GM18498 (cell line): ENCODE measurements around the gene TRRAP.
"Not testable (repeated sequence)": the region's sequence is repeated elsewhere in the genome, so short reads cannot be mapped to it uniquely, and the experiment has no call there.

Experiments
- ATAC-seq: cut with Tn5 transposase; IDR thresholded peaks from one replicate; pipeline ENCODE4 v1.9.1; 2021; ENCODE audit warnings: mild to moderate bottlenecking, moderate library complexity; ENCODE audit not compliant: unreplicated experiment

TRRAP gene

DNA sequence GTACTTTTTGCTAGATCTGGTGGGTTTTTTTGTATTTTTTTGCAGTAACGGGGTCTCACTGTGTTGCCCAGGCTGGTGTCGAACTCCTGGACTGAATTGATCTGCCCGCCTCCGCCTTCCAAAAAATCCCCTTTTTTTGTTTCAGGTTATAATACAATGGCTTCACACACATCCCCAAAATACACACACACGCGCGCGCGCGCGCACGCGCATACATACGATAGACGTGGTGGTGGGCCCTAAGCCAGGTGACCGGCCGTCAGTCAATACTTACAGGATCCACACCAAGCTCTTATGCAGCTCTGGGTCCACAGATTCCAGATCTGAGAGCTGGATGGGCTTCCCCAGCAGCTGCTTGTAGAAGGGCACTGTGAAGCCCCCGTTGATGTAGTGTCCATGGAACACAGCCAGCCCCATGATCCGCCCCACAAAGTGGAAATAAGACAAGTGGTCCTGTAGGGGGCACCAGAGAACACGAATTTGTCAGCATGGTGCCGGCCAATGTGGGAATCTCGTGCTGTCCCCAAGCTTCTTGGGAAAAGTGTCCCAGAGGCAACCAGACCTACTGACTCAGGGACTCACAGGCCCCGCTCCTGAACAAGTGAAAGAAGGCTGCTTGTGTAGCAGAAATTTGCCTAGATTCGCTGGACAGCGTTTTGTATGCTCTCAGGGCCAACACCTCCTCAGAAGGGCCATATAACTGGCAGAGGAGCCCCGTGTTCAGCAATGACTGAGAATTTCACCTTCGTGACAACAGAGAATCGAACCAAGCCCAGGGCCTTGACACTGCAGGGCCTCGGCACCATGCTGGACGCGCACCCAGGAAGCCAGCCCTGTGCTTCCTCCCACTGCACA is 162.0 kb downstream of the TRRAP start:
- no peak for ATAC-seq

DNA sequence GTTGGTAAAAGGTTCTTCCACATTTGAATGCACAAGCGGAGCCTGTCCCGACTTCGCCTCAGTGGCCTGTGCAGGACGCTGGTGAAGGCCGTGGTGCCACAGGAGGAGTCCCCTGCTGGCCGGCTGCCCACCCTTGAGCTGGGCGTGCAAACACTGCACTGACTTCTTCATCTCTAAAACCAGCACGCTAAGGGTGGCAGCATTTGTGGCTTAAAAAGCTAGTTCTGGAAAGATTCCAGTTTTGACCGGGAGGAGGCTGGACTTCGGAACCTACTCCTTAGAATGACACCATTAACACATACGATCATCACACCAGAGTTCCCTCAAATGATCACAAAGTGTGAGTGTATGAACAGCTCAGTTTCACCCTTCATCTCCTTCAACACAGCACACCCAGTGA is 163.2 kb downstream of the TRRAP start:
- no peak for ATAC-seq

DNA sequence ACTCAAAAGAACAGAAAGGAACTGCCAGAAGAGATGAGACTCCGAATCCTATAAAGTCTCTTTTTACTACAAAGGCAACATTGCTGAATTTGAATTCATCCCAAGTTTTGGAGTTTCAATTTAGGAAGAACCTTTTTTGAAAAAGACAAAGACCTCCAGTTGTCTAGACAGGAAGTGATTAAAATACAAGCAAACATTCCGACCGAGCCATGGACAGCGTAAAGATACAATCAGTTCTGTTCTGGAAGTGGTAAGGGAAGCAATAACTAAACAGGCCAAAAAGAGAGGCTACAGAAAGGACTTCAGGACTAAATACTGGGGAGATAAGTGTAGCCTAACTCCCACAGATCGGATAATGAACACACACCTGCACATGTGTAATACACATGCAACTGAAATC is 164.6 kb downstream of the TRRAP start:
- ATAC-seq: no peak

DNA sequence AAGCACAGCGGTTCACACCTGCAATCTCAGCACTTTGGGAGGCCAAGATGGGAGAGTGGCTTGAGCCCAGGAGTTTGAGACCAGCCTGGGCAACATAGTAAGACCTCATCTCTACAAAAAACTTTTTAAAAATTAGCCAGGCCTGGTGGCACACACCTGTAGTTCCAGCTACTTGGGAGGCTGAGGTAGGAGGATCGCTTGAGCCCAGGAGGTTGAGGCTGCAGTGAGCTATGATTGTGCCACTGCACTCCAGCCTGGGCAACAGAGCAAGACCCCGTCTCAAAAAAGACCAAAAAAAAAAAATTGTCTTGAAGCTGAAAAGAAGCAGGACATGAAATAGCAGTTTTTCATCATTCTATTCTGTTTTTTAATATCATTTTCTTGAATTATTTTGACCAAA is 166.5 kb downstream of the TRRAP start:
- not testable (repeated sequence) for ATAC-seq

DNA sequence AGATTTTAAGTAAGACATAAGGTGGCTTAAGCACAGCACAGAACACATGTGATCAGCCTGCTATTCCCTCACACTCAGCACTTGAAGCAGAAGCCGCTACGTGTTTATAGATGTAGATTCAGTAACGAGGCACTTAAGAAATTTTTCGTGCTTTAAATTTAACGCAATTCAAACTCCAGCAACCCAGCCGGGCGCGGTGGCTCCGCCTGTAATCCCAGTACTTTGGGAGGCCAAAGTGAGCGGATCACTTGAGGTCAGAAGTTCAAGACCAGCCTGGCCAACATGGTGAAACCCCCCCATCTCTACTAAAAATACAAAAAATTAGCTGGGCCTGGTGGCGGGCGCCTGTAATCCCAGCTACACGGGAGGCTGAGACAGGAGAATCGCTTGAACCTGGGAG is 167.9 kb downstream of the TRRAP start:
- ATAC-seq: not testable (repeated sequence)

DNA sequence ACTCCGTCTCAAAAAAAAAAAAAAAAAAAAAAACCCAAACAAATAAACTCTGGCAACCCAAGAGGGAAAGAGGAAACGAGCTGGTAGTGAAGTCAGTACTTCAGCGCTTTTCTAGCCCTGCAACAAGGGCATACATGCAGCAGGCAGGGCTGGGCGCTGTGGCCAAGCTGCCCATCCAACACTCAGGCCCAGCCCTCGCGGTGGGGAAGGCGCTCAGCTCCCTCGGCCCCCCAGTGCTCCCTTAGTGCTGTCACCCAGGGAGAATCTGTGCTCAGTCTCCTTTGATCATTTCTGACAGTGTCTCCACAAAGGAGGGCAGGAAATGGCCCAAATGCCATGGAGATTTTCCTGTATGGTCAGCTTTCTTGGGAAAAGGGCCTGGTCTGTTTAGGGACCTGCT is 168.4 kb downstream of the TRRAP start:
- ATAC-seq: no peak

DNA sequence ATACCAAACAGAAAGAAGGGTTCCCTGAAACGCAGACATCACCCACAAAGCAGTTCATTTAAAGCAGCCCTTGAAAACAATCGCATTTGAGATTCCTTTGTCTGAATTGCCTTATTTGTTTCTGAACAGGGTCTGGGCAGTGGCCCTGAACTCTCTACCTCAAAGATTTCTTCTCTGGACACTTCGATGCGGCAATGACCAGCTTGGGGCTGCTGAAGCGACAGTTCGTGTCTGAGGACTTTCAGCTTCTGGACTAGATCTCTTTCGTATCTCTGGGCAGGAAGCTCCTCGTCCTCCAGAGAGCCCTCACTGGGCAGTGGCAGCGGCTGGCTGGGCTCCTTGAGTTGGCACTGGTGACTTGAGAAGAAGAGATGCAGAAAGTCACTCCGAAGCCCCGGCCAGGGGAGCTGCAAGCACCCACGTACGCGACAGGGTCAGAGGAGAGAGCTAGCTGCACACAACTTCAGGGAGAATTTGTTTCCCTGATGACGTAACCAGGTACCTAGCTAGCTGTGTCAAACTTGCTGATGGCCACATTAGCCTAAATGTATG is 169.3 kb downstream of the TRRAP start:
- no peak for ATAC-seq

DNA sequence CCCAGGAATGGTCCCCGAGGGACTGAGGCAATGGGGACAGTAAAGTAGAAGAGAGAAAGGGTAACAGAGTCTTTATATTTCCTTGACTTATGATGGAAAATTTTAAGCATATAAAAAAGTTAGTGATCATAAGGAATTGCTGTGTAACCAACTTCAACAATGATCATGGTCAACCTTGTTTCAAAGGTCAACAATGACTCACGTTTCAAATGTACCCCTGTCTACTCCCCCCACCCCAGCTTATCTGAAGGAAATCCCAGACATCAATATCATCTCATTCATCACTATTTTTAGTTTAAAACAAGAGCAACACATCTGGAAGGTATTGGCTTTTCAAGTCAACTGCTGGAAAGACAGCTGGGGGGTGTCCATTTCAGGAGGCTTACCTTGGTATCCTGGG is 172.6 kb downstream of the TRRAP start:
- no peak for ATAC-seq

DNA sequence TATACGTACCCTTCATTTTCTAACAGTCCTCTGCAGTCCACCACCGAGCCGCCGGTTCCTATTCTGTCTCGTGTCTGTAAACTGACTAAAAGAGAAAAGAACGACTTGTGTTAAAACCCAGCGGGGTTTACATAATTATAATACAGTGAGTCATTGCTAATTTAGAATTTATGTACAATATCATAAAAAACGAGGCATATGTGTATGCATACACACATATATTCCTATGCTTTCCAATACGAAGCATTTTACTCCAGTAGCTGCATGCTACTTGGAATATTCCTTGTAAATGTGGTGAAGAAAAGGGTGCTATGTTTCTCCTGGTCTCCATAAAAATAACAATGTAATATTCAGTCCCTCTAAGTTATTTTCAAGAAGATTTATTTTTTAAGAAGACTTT is 176.4 kb downstream of the TRRAP start:
- no peak for ATAC-seq

DNA sequence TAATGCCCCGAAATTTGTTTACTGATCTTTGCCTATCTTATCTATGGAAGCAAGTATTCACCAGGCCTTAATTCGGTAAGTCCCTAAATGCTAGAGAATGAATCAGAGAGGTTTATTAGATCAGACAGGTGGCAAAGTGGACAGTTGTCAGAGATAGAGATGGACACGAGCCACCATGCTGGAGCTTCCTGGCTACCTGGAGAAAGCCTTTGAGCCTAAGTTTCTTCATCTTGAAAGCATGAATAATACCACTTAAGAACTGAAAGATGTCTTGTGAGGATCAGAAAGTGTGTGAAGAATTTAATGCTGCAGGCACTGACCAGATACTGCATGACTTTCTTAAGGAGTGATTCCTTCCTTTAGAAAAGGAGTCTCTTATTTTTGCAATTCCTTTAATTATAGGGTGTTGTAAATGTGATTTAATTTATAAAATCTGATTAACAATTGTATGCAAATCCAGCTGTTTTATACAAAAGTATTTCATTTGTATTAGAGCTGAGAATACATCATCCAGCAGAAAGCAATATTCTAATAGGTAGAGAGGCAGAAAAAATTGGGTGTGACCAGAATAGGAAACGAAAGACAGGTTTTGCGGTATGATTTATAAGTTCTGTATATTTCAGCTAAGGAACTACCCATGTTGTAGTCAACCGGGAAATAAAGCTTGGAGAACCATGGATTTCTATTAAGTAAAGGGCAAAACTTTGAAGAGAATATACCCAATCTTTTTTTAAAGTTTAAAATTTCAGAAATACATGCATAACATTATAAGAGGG is 182.9 kb downstream of the TRRAP start:
- ATAC-seq: no peak
